HUES6 (cell line): ENCODE results near the gene HBD.
"Not testable (repeated sequence)": the region's sequence is repeated elsewhere in the genome, so short reads cannot be mapped to it uniquely, and the experiment has no call there.

ENCODE experiments used
- H3K27ac ChIP-seq: 2 replicates; pipeline ENCODE4 v1.7.0; 2013; ENCODE audit warnings: low read depth, mild to moderate bottlenecking, low read length, inconsistent platforms
- H3K27me3 ChIP-seq: 2 replicates; pipeline ENCODE4 v1.6.1; 2013; ENCODE audit warnings: low read length; ENCODE audit not compliant: control insufficient read depth, insufficient read depth
- H3K36me3 ChIP-seq: 2 replicates; pipeline ENCODE4 v1.6.1; 2013; ENCODE audit warnings: low read length; ENCODE audit not compliant: control insufficient read depth, insufficient read depth
- H3K4me1 ChIP-seq: 2 replicates; pipeline ENCODE4 v1.6.1; 2013; ENCODE audit warnings: low read length; ENCODE audit not compliant: control insufficient read depth, insufficient read depth
- H3K4me3 ChIP-seq: 2 replicates; pipeline ENCODE4 v1.5.1; 2013; ENCODE audit warnings: low read depth, low read length
- H3K9ac ChIP-seq: one replicate; pipeline ENCODE4 v1.6.1; 2013; ENCODE audit warnings: mild to moderate bottlenecking, low read length
- H3K9me3 ChIP-seq: 2 replicates; pipeline ENCODE4 v1.6.1; 2013; ENCODE audit warnings: low read depth, low read length; ENCODE audit not compliant: control insufficient read depth, insufficient read depth

The HBD gene

DNA sequence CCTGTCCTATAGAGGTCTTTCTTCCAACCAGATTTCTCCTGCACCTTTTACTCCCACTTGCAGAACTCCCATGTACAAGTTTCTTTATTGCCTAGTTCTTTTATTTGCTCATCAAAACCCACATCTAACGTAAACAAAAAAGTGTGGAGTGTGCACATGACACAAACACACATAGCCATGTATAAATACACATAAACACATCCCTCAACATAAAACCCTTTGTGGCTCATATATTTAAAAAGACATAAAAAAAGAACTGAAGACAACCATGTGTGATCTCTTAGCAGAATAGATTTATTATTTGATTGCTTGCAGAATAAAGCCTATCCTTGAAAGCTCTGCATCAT, 18.6 kb upstream of the HBD start:
- no peak overlapping the region for H3K4me3 ChIP-seq
- H3K27ac ChIP-seq: no peak overlapping the region
- no peak overlapping the region for H3K9ac ChIP-seq

DNA sequence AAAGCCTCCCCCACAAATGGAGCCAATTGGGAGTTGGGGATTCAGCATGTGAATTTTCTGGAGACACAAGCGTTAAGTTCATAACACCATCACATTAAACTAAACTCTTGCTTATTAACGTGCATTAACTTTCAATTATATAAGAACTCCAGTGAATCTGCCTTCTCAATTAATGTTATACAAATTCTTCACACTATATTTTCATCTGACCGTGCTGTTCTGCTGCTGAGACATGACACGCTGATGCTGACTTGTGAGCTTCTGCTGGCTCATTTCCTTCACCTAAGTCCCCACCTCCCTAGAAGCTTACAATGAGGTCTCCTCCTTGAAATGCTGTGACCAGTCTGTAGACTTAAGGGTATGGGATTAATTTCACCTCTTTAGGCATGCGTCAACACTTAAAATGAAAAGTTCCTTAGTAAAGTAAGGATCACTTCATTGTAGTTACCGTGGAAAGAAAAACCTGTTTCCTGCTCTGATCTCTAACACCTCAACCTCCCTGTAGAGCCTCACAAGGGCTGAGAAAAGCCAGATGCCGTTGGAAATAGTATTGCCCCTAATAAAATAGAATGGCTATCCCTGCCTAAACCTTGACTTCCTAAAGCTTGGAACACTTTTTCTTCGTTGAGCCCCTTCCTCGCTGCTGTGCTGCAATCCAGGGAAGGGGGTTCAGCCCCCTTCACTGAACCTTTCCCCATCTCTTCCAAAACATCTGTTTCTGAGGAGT, 18.1 kb upstream of the HBD start:
- no peak overlapping the region for H3K27ac ChIP-seq
- peaks cover 4% of the 10 kb centered on the region; the same call in 1 of the 2 replicates for H3K4me1 ChIP-seq
- no peaks in the 10 kb centered on the region for H3K36me3 ChIP-seq
- no peak overlapping the region for H3K9ac ChIP-seq
- H3K27me3 ChIP-seq: peaks cover 3% of the 10 kb centered on the region; the same call in 1 of the 2 replicates
- no peak overlapping the region for H3K4me3 ChIP-seq
- H3K9me3 ChIP-seq: no peaks in the 10 kb centered on the region

More for the DNA sequence above, 18.6 kb upstream of the HBD start:
- Histone ChIP-seq H3K9me3 (no peaks in the 10 kb centered on the region), H3K36me3 (no peaks in the 10 kb centered on the region), H3K27me3 (peaks cover 3% of the 10 kb centered on the region; the same call in 1 of the 2 replicates), H3K4me1 (peaks cover 8% of the 10 kb centered on the region)

DNA sequence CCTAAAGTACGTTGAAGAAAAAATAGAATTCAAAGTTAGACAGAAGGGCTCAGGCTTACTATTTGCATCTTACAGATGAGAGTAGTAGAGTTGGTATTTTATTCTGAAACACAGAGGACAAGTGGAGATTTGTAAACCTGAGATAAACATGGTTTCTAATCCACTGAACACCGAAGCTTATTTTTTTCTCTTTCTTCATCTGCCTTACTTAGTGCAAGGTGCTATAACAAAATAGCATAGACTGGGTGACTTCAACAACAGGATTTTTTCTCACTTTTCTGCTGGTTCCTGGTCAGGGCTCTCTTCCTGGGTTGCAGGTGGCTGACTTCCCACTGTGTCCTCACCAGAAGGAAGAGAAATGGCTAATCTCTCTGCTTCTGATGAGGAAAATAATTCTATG, 17.5 kb upstream of the HBD start:
- H3K36me3 ChIP-seq: no peaks in the 10 kb centered on the region
- H3K27me3 ChIP-seq: peaks cover 1% of the 10 kb centered on the region; the same call in 1 of the 2 replicates
- no peak overlapping the region for H3K27ac ChIP-seq
- peaks cover 1% of the 10 kb centered on the region; the same call in 1 of the 2 replicates for H3K4me1 ChIP-seq
- H3K4me3 ChIP-seq: no peak overlapping the region
- H3K9ac ChIP-seq: no peak overlapping the region
- no peaks in the 10 kb centered on the region for H3K9me3 ChIP-seq

DNA sequence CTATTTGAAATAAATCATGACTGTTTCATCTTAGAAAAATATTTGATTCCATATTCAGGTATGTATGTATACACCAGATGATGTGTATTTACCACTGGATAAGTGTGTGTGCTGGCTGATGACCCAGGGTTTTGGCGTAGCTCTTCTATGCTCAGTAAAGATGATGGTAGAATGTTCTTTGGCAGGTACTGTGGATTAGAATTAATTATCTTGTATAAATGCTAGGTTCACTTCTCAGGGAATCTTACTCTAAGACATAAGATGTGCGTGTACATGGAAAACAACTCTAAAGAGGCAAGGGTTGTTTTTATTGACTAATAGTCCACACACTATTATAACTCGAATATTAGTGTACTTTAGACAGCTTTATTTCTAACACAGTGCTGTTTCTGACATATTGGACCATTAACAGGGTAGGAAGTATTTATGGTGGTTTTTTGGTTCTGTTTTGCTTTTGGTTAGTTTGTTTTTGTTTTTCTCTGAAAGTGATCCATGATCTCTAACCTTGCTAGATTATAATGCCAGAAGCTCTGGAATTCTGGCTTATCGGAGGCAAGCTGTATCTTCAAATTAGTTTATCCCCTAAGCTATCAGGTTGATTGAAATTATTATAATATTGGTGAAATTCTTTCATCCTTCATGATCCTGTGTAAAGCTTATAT, 16.4 kb upstream of the HBD start:
- no peak overlapping the region for H3K9ac ChIP-seq
- no peaks in the 10 kb centered on the region for H3K4me1 ChIP-seq
- H3K36me3 ChIP-seq: no peaks in the 10 kb centered on the region
- H3K4me3 ChIP-seq: no peak overlapping the region
- H3K27me3 ChIP-seq: no peaks in the 10 kb centered on the region
- H3K27ac ChIP-seq: no peak overlapping the region
- H3K9me3 ChIP-seq: no peaks in the 10 kb centered on the region

DNA sequence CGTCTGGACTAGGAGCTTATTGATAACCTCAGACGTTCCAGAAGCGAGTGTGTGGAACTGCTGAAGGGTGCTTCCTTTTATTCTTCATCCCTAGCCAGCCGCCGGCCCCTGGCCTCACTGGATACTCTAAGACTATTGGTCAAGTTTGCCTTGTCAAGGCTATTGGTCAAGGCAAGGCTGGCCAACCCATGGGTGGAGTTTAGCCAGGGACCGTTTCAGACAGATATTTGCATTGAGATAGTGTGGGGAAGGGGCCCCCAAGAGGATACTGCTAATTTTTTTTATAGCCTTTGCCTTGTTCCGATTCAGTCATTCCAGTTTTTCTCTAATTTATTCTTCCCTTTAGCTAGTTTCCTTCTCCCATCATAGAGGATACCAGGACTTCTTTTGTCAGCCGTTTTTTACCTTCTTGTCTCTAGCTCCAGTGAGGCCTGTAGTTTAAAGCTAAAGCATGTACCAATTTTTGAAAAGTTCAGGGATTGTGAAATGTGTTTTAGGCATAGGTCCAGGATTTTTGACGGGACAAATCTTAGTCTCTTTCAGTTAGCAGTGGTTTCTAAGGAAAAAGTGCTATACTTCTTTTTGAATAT, 15.6 kb upstream of the HBD start, which contains the start of gene HBG1:
HBG1 (minus strand) TSS at position 51 of the 590 bp plus-strand sequence. CDS start 53 bp downstream, outside the sequence.
- not testable (repeated sequence) for H3K4me1 ChIP-seq, H3K27ac ChIP-seq, H3K4me3 ChIP-seq, H3K36me3 ChIP-seq, H3K9me3 ChIP-seq, H3K9ac ChIP-seq, H3K27me3 ChIP-seq

DNA sequence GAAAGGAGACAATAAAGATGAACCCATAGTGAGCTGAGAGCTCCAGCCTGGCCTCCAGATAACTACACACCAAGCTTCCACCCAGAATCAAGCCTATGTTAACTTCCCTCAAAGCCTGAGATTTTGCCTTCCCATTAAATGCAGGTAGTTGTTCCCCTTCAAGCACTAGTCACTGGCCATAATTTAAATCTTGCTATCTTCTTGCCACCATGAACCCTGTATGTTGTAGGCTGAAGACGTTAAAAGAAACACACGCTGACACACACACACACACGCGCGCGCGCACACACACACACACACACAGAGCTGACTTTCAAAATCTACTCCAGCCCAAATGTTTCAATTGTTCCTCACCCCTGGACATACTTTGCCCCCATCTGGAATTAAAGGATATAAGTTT, 14.2 kb upstream of the HBD start:
- H3K9me3 ChIP-seq, H3K27me3 ChIP-seq, H3K9ac ChIP-seq, H3K27ac ChIP-seq, H3K4me1 ChIP-seq, H3K36me3 ChIP-seq, H3K4me3 ChIP-seq: not testable (repeated sequence)

DNA sequence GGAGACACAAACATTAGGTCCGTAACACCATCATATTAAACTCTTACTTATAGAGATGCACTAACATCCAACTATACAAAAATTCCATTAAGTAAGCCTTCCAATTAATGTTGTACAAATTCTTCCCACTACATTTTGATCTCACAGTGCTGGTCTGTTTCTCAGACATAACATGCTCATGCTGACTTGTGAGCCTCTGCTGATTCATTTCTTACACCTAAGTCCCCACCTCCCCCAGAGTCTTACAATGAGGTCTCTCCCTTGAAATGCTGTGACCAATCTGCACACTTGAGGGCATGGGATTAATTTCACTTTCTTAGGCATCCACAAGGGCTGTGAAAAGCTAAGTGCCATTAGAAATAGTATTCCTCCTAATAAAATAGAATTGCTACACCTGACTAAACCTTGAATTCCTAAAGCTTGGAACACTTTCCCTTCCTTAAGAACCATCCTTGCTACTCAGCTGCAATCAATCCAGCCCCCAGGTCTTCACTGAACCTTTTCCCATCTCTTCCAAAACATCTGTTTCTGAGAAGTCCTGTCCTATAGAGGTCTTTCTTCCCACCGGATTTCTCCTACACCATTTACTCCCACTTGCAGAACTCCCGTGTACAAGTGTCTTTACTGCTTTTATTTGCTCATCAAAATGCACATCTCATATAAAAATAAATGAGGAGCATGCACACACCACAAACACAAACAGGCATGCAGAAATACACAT, 13.3 kb upstream of the HBD start:
- Histone ChIP-seq H3K27ac (no peak overlapping the region), H3K27me3 (no peaks in the 10 kb centered on the region)

DNA sequence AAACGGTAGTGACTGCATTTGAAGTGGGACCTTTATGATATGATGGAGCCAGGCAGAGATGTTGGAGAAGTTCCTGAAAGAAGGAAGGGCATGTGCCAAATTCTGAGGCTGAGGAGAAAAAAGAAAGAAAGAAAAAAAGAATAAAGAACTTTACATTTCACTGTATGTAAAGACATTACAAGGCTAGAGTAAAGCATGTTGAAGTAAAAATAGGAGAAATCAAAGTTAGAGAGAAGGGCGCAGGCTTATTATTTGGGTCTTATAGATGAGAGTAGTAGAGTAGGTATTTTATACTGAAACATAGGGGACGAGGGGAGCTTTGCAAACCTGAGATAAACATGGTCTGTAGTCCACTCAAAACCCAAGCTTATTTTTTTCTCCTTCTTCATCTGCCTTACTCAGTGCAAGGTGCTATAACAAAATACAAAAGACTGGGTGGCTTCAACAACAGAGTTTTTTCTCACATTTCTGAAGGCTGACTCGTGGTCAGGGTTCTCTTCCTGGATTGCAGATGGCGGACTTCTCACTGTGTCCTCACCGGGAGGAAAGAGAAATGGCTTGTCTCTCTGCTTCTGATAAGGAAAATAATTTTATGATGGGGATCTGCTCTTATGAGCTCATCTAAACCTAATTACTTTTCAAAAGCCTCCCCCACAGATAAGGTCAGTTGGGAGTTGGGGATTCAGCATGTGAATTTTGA, 12.6 kb upstream of the HBD start:
- no peaks in the 10 kb centered on the region for H3K27me3 ChIP-seq
- no peak overlapping the region for H3K27ac ChIP-seq
- no peaks in the 10 kb centered on the region for H3K4me1 ChIP-seq

More for the DNA sequence above, 13.3 kb upstream of the HBD start:
- Histone ChIP-seq H3K4me1 (no peaks in the 10 kb centered on the region), H3K4me3 (no peak overlapping the region), H3K9ac (no peak overlapping the region), H3K36me3 (no peaks in the 10 kb centered on the region), H3K9me3 (no peaks in the 10 kb centered on the region)

DNA sequence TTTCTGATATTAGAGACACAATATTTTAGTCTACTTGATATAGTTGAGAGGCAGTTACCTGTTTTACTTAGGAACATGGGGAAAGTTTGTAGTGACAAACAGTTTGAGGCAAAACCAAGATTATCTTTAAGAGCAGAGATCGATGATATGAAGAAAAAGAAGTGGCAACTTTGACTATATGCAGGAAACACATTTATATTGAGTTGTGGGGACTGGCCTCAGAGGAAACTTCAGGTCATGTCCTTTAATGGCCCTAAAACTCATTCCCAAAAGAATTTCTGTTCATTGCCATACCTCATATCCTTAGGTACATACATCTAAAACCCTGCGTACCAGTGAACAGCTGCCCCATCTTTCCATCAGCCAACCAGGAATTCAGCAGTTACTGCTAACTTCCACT, 10.9 kb upstream of the HBD start:
- Histone ChIP-seq H3K9ac (no peak overlapping the region), H3K9me3 (no peaks in the 10 kb centered on the region), H3K4me3 (no peak overlapping the region), H3K27me3 (no peaks in the 10 kb centered on the region), H3K27ac (no peak overlapping the region), H3K36me3 (no peaks in the 10 kb centered on the region), H3K4me1 (no peaks in the 10 kb centered on the region)

More for the DNA sequence above, 12.6 kb upstream of the HBD start:
- Histone ChIP-seq H3K9ac (no peak overlapping the region), H3K4me3 (no peak overlapping the region), H3K9me3 (no peaks in the 10 kb centered on the region), H3K36me3 (no peaks in the 10 kb centered on the region)

DNA sequence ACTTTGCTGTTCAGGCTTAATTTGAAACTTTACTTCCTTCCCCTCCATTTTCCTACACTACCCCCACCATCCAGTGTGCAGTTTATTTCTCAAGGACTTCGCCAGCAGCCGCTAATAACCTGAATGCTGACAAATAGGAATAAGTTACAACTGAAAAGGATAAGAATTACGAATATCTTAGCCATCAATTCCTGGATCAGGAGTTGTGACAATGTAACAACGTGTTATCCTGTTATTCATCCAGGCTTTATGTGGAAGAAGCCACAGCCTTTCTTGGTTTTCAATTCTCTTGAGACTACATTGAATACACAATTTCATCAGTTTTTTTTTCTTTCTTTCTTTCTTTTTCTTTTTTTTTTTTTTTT, 9.5 kb upstream of the HBD start:
- Histone ChIP-seq H3K27me3 (no peaks in the 10 kb centered on the region), H3K4me1 (no peaks in the 10 kb centered on the region), H3K36me3 (no peaks in the 10 kb centered on the region), H3K9ac (no peak overlapping the region), H3K27ac (no peak overlapping the region), H3K4me3 (no peak overlapping the region), H3K9me3 (no peaks in the 10 kb centered on the region)
